ENCODE measurements around the gene RBFOX2. TPM values are rescaled to one million over a fixed set of nuclear protein-coding genes. Genes with fewer than 3 reads are reported as not detected.
"Not testable (repeated sequence)": the region's sequence is repeated elsewhere in the genome, so short reads cannot be mapped to it uniquely, and the experiment has no call there.

Gene RBFOX2
- total and polyA plus RNA-seq, 2 of the 13 experiments (the other 11 are each of a cell fraction or from before 2014, with no cell fraction given): 37.3 to 40.4 TPM

DNA sequence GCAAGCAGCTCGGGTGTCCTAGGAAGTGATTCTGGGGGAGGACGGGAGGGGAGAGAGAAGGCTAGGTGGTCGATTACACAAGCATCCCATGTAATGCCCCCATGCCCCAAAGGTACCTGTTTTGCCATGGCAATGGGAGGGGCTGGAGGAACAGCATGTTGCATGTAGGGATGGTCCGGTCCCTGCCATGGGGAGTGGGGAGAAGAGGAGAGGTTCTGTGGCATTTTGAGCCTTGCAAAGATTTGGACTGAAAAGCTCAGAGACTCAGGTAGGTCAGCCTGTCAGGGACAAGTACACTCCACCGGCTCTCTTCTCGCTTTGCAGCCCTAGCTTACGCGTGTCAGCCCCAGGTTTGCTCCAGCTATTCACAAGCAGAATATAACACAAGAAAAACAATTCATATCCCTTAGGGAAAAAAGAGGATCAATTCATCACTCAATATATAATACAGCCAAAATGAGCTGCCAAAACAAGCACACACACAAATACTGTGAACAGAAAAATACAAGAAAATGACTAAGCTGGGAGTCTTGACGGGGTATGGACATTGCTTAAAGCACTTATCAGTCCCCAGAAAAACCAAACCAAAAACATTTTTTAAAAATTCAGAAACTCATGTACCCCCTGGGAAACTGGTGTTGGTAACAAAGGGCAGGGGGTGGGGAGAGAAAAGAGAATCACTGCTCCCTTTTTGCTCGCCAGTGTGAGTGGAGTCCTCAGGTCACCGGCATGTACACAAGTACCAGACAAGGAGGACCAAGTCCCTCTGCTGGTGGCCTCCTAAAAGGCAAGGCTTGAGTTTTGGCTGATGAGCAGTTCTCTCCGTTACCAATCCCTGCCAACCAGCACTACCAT lies 289.3 kb downstream of the RBFOX2 start (continued):
- peak; percentile 47 for TF ChIP-seq STAG1 (CRISPR knock-in tag; IDR thresholded peaks at IDR 0.05)
- TF ChIP-seq, protein P1, sequence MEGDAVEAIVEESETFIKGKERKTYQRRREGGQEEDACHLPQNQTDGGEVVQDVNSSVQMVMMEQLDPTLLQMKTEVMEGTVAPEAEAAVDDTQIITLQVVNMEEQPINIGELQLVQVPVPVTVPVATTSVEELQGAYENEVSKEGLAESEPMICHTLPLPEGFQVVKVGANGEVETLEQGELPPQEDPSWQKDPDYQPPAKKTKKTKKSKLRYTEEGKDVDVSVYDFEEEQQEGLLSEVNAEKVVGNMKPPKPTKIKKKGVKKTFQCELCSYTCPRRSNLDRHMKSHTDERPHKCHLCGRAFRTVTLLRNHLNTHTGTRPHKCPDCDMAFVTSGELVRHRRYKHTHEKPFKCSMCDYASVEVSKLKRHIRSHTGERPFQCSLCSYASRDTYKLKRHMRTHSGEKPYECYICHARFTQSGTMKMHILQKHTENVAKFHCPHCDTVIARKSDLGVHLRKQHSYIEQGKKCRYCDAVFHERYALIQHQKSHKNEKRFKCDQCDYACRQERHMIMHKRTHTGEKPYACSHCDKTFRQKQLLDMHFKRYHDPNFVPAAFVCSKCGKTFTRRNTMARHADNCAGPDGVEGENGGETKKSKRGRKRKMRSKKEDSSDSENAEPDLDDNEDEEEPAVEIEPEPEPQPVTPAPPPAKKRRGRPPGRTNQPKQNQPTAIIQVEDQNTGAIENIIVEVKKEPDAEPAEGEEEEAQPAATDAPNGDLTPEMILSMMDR (CRISPR knock-in tag; IDR thresholded peaks at IDR 0.05): peak; percentile 40
- TF ChIP-seq, protein P2, sequence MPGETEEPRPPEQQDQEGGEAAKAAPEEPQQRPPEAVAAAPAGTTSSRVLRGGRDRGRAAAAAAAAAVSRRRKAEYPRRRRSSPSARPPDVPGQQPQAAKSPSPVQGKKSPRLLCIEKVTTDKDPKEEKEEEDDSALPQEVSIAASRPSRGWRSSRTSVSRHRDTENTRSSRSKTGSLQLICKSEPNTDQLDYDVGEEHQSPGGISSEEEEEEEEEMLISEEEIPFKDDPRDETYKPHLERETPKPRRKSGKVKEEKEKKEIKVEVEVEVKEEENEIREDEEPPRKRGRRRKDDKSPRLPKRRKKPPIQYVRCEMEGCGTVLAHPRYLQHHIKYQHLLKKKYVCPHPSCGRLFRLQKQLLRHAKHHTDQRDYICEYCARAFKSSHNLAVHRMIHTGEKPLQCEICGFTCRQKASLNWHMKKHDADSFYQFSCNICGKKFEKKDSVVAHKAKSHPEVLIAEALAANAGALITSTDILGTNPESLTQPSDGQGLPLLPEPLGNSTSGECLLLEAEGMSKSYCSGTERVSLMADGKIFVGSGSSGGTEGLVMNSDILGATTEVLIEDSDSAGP (CRISPR knock-in tag; IDR thresholded peaks at IDR 0.05; ENCODE audit: borderline replicate concordance): no peak
- TF ChIP-seq, protein P3, sequence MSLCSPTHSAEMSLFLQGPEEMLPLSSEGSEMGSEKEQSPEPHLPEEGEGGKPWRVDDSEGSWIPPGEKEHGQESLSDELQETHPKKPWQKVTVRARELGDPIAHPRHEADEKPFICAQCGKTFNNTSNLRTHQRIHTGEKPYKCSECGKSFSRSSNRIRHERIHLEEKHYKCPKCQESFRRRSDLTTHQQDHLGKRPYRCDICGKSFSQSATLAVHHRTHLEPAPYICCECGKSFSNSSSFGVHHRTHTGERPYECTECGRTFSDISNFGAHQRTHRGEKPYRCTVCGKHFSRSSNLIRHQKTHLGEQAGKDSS (CRISPR knock-in tag; IDR thresholded peaks at IDR 0.05; ENCODE audit: borderline replicate concordance, low read depth): no peak
- TF ChIP-seq ZNF460 (CRISPR knock-in tag; IDR thresholded peaks at IDR 0.05; ENCODE audit: borderline replicate concordance): no peak

DNA sequence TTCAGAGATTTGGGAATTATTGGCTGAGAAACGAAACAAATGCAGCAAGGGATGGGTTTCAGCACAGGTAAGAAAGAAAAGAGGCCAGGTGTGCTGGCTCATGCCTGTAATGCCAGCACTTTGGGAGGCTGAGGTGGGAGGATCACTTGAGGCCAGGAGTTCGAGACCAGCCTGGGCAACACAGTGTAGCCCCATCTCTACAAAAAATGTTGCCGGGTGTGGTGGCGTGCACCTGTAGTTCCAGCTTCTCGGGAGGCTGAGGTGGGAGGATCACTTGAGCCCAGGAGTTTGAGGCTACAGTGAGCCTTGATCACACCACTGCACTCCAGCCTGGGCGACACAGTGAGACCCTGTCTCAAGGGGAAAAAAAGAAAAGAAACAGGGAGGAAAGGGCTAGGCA lies 290.7 kb downstream of the RBFOX2 start:
- TF ChIP-seq, protein P4, sequence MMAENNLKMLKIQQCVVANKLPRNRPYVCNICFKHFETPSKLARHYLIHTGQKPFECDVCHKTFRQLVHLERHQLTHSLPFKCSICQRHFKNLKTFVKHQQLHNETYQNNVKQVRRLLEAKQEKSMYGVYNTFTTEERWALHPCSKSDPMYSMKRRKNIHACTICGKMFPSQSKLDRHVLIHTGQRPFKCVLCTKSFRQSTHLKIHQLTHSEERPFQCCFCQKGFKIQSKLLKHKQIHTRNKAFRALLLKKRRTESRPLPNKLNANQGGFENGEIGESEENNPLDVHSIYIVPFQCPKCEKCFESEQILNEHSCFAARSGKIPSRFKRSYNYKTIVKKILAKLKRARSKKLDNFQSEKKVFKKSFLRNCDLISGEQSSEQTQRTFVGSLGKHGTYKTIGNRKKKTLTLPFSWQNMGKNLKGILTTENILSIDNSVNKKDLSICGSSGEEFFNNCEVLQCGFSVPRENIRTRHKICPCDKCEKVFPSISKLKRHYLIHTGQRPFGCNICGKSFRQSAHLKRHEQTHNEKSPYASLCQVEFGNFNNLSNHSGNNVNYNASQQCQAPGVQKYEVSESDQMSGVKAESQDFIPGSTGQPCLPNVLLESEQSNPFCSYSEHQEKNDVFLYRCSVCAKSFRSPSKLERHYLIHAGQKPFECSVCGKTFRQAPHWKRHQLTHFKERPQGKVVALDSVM (CRISPR knock-in tag; IDR thresholded peaks at IDR 0.05): 0 out of 2 replicates have a peak, but pooled peaks have one; percentile 29
- intact Hi-C loops (cut with micrococcal nuclease; ENCODE audit: unreplicated experiment); H3K27ac ChIP-seq (ENCODE audit: extremely low read length, insufficient read depth, low read length); CTCF ChIA-PET (ENCODE audit: low intra/inter-chr PET ratio, low total read pairs); H4K20me1 ChIP-seq (ENCODE audit: insufficient read depth, low read length); H3K4me1 ChIP-seq (ENCODE audit: insufficient read depth, low read length); H3K36me3 ChIP-seq (replicated peaks in 1 of 2; ENCODE audit: control insufficient read depth in 1 of 2, insufficient read depth in 2 of 2, low read length in 2 of 2); H3K9me3 ChIP-seq (ENCODE audit: low read length); POLR2A ChIA-PET; H2AFZ ChIP-seq (ENCODE audit: low read length); H3K9ac ChIP-seq (ENCODE audit: insufficient read depth, low read depth, low read length); DNase-seq (ENCODE audit: low spot score); ATAC-seq; H3K27me3 ChIP-seq (ENCODE audit: control insufficient read depth in 1 of 2, insufficient read depth in 2 of 2, low read length in 2 of 2); H3K79me2 ChIP-seq (ENCODE audit: insufficient read depth, low read length); H3K4me3 ChIP-seq (replicated peaks in 1 of 3; ENCODE audit: insufficient read depth in 1 of 3, low read depth in 2 of 3, low read length in 3 of 3); H3K4me2 ChIP-seq (ENCODE audit: low read depth, low read length); FAIRE-seq; BruUV-seq (replicated peaks): not testable (repeated sequence)
- WGBS (ENCODE audit: low lambda C conversion rate): 94% methylated on average over 6 of the region's 6 CpGs
- in situ Hi-C loops (cut with HindIII; ENCODE audit: extremely low pct_ligation_motif_present, low pct_unique_long_range_greater_than_20kb): loop anchor here (10.0 to 25.0 kb wide), 3 partner anchors 103 to 374 kb away; no protein-coding TSS in a partner anchor
